ENCODE results near the gene IRX4. TPM values are rescaled to one million over a fixed set of nuclear protein-coding genes. Genes with fewer than 3 reads are reported as not detected.
"Not testable (repeated sequence)": the region's sequence is repeated elsewhere in the genome, so short reads cannot be mapped to it uniquely, and the experiment has no call there.

The IRX4 gene
- total and polyA plus RNA-seq, 2 experiments from 2014 or later = 208 to 308 TPM

- H3K27ac ChIP-seq = peak overlapping the region; percentile 33
- H3K4me3 ChIP-seq = no peak overlapping the region
- no peaks in the 10 kb centered on the region for H3K36me3 ChIP-seq
- no peaks in the 10 kb centered on the region for H3K9me3 ChIP-seq (ENCODE audit: low read depth)
- H3K4me1 ChIP-seq (ENCODE audit: low read depth) = peaks cover 36% of the 10 kb centered on the region
- no peak for TF ChIP-seq CTCF (IDR thresholded peaks at IDR 0.05; ENCODE audit: low read depth, low read length)
- no peak for DNase-seq (ENCODE audit: low read depth in 1 of 2, low spot score in 1 of 2)
- peaks cover 37% of the 10 kb centered on the region for H3K27me3 ChIP-seq
These were observed 11.3 kb downstream of the IRX4 start for GRCh38 chr5:1871441-1871840.

- H3K36me3 ChIP-seq; H3K9me3 ChIP-seq (ENCODE audit: low read depth); H3K4me3 ChIP-seq; DNase-seq (ENCODE audit: low read depth in 1 of 2, low spot score in 1 of 2); H3K27ac ChIP-seq: not testable (repeated sequence)
- peaks cover 29% of the 10 kb centered on the region for H3K27me3 ChIP-seq
- H3K4me1 ChIP-seq (ENCODE audit: low read depth) = peaks cover 28% of the 10 kb centered on the region
These were observed 12.1 kb downstream of the IRX4 start for GRCh38 chr5:1870435-1871272.

- no peak for DNase-seq (ENCODE audit: low read depth in 1 of 2, low spot score in 1 of 2)
- H3K27ac ChIP-seq = no peak overlapping the region
- no peaks in the 10 kb centered on the region for H3K9me3 ChIP-seq (ENCODE audit: low read depth)
- TF ChIP-seq CTCF (IDR thresholded peaks at IDR 0.05; ENCODE audit: low read depth, low read length) = no peak
- H3K4me3 ChIP-seq = no peak overlapping the region
- peaks cover 28% of the 10 kb centered on the region for H3K4me1 ChIP-seq (ENCODE audit: low read depth)
- peaks cover 12% of the 10 kb centered on the region for H3K27me3 ChIP-seq
- no peaks in the 10 kb centered on the region for H3K36me3 ChIP-seq
These were observed 13.7 kb downstream of the IRX4 start for GRCh38 chr5:1868886-1869475.

GRCh38 chr5:1867815-1868143, 14.9 kb downstream of the IRX4 start:
- no peak for TF ChIP-seq CTCF (IDR thresholded peaks at IDR 0.05; ENCODE audit: low read depth, low read length)
- H3K9me3 ChIP-seq (ENCODE audit: low read depth) = no peaks in the 10 kb centered on the region
- no peaks in the 10 kb centered on the region for H3K36me3 ChIP-seq
- H3K4me1 ChIP-seq (ENCODE audit: low read depth) = peaks cover 32% of the 10 kb centered on the region
- peaks cover under 1% of the 10 kb centered on the region for H3K27me3 ChIP-seq
- H3K4me3 ChIP-seq = no peak overlapping the region
- no peak overlapping the region for H3K27ac ChIP-seq
- DNase-seq (ENCODE audit: low read depth in 1 of 2, low spot score in 1 of 2) = no peak

GRCh38 chr5:1867114-1867814, 15.5 kb downstream of the IRX4 start:
- Histone ChIP-seq H3K4me1 (ENCODE audit: low read depth) (peaks cover 30% of the 10 kb centered on the region), H3K27ac (peak overlapping the region; percentile 40), H3K4me3 (no peak overlapping the region), H3K36me3 (no peaks in the 10 kb centered on the region), H3K27me3 (no peaks in the 10 kb centered on the region), H3K9me3 (ENCODE audit: low read depth) (no peaks in the 10 kb centered on the region)
- DNase-seq (ENCODE audit: low read depth in 1 of 2, low spot score in 1 of 2) = no peak
- TF ChIP-seq CTCF (IDR thresholded peaks at IDR 0.05; ENCODE audit: low read depth, low read length) = no peak

GRCh38 chr5:1865948-1866347, 16.8 kb downstream of the IRX4 start:
- Histone ChIP-seq H3K27ac (peak overlapping the region; percentile 97), H3K36me3 (no peaks in the 10 kb centered on the region), H3K4me3 (no peak overlapping the region), H3K27me3 (no peaks in the 10 kb centered on the region), H3K4me1 (ENCODE audit: low read depth) (peaks cover 30% of the 10 kb centered on the region), H3K9me3 (ENCODE audit: low read depth) (no peaks in the 10 kb centered on the region)
- no peak for TF ChIP-seq CTCF (IDR thresholded peaks at IDR 0.05; ENCODE audit: low read depth, low read length)
- no peak for DNase-seq (ENCODE audit: low read depth in 1 of 2, low spot score in 1 of 2)
